Left cardiac atrium (tissue), 4 donors: ENCODE data around the gene ACTR1A. TPM values are rescaled to one million over a fixed set of nuclear protein-coding genes. Genes with fewer than 3 reads are reported as not detected.

ENCODE experiments used
- ATAC-seq, 2 donors: fragments of 200-7000 bp; cut with Tn5 transposase; one replicate each; pipeline ENCODE4 v1.9.1; 2020; ENCODE audit warnings: mild to moderate bottlenecking in 2 of 2, moderate library complexity in 2 of 2
- DNase-seq: peaks from one replicate; pipeline ENCODE4 v3.0.0-alpha.2; 2020
- intact Hi-C, 2 donors: fragments of 100-400 bp; cut with DNase I; formaldehyde crosslinking; loops; one replicate each; pipeline versions ENCODE4 v1.14.1 to v1.15.1; 2022 to 2023
- microRNA-seq, 2 donors: library from miRNA; unstranded; fragments of <30 nt; microRNA quantifications; one replicate each; pipeline ENCODE4 v1.2.0, GENCODE V29; 2020
- total RNA-seq, 2 donors: library from RNA; stranded (reverse); fragmentation: NEBNext Ultra II Directional; extraction: Animal tissue kit (Norgen Biotek cat#: 25700); gene quantifications; one replicate each; pipeline ENCODE4 v1.2.1, GENCODE V29; 2021
- donor health status: DM: no; HTN: yes; CAD: no.
- donor health status: DM: no; HTN: yes; CAD: no; lungs with severe emphysema.
- donor health status: DM: yes; HTN: yes; CAD: no.
- donor health status: Dilated cardiomyopathy.

Gene ACTR1A
- total RNA-seq, 2 donors from 2014 or later = 89.2 to 101 TPM

DNA sequence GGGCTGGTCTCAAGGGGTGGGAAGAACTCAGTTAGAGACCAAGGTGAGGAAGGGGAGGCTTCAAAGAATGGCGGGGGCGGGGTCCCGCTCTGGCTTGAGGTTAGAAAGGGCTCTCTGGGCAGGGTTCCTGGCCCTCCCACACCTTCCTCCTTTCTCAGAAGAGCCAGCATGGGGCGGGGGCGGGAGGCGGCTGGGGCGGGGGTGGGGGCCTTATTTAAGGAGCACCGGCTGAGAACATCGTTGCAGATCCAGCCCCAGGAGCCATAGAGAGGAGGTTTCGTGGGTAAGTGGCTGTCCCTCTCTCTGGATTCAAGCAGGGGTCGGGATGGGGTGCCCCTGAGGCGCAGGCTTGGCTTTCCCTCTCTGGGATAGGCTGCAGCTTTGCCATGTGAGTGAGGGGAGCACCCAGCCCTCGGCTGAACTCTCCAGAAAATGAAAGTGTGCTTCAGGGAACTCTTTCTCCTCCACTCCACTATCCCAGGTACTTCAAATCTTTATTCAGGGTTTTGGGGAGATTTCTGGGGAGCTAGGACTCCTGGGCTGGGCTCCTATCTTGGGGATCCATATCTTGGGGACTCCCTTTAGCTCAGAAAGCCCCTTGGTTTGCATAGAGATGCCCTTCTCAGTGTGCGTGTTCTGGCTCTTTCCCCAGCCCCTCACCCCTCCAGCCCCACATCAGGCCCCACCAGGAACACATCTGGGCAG lies 66.8 kb downstream of the ACTR1A start:
- ATAC-seq (peak in 1 of 2 donors; percentile 3), DNase-seq (peak; percentile 53)
- intact Hi-C loops = no loop called here

GRCh38 chr10:102435133-102435497 lies 67.4 kb downstream of the ACTR1A start:
- intact Hi-C loops = no loop called here
- no peak for ATAC-seq

DNA sequence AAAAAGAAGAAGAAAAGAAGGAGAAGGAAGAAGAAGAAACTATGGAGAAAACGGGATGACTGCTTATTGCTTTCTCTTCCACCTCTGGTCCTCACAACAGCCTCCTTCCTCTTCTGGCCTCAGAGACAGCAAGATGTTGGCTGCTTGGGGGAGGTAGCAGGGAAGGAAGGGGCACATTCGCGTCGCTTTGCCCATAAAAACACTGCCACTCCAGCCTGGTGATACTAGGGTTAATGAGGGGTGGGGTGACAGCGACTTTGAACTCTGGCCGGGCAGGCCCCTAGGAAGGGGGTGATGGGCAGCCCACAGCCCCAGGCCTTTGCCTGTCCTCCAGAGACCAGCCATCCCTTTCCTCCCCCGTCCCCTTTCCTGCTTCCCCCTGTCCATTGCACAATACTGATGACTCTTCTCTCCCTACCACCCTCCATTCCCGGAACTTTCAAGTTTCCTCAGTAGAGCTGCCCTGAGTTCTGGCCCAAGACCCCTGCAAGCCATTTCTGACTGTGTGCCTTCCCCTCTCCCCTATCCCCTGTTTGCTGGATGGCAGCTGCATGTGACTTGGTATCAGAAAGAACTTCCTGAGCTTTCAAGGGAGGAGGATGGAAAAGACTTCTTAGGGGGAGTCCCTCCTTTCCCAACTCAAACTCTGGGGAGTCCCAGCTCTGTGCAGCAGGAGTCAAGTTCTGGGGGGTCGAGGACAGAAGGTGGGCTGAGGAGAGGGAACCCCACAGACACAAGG lies 67.9 kb downstream of the ACTR1A start:
- intact Hi-C loops = no loop called here
- peak in 1 of 2 donors; percentile 26 for ATAC-seq

More at GRCh38 chr10:102435133-102435497, 67.4 kb downstream of the ACTR1A start:
- no peak for DNase-seq

DNA sequence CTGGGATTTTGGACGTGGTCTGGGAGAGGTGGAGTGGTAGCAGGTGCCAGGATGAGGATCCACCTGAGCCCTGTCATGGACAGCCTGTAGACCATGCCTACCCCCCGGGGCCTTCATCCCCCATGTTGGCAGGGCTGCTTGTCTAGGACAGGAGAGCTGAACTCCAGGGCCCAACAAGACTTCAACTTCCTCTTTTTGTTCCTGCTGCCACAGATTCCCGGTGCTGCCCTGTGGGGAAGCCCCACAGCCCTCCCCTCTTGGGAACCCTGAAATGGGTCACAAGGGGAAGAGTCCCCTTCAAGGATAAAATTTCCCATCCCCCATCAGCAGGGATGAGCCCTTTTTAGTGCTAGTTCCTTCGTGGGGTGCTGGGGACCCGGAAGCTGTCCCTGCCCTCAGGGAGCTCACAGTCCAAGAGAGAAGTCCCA lies 68.9 kb downstream of the ACTR1A start:
- DNase-seq = no peak
- ATAC-seq = no peak
- intact Hi-C loops = no loop called here

More for the DNA sequence above, 67.9 kb downstream of the ACTR1A start:
- no peak for DNase-seq

- intact Hi-C loops = no loop called here
Observed at GRCh38 chr10:102432162-102432950, 70.2 kb downstream of the ACTR1A start, which contains the start of gene CUEDC2. CUEDC2 (minus strand) TSS chr10:102432574; CDS start chr10:102425188, 7,386 bp downstream.

DNA sequence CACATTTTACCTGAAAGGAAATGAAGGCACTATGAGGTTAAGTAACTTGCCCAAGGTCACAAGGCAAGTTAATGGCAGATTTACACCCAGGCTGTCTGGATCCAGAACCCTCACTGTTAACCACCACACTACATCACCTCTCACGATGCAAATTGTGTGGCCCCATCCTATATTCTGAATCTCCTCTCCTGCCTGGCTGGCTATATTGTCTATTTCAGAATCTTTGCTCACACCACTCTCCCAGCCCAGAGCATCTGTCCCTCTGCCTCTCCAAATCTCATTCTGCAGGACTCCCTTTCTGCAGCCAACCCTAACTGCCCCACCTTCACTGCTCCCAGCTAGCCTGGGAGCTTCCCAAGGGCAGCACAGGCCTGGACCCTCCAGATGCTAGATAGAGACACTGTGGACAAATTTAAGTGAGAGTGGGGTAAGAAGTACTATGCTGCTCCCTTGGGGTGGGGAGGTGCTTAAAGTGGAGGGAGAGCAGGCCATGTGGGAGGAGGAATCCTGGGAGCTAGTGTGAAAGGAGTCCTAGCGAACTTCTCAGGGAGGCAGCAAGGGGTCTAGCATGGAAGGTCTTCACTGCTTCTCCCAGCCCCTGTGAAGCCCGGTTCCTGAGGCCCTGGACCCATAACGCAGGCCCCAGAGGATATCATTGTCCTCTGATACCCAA lies 70.9 kb downstream of the ACTR1A start:
- intact Hi-C loops = no loop called here

More at GRCh38 chr10:102432162-102432950, 70.2 kb downstream of the ACTR1A start, which contains the start of gene CUEDC2:
- peak; percentile 96 for DNase-seq
- peak; percentile 95 to 97 for ATAC-seq

DNA sequence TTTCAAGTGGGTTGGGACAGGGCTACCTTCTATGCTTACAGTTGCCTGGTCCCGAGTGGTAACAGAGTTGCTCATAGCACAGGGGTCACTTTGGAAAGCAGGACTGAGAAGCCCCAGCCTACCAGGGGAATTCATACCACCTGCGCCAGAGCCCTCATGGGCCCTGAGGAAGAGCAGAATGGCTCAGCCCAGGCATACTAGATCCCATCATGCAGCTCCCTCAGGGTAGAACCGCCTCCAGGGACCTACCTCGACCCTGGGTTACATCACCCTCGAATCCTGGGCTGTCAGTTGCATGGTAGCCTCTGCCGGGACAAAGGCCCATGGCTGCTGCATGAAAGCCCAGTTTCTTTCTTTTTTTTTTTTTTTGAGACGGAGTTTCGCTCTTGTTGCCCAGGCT lies 73.0 kb downstream of the ACTR1A start:
- intact Hi-C loops = no loop called here

More for the DNA sequence above, 70.9 kb downstream of the ACTR1A start:
- DNase-seq = no peak
- peak; percentile 3 to 23 for ATAC-seq

More for the DNA sequence above, 73.0 kb downstream of the ACTR1A start:
- DNase-seq (no peak), ATAC-seq (no peak)

Small RNAs within 50 kb of the gene (microRNA-seq; reads per million reads assigned to microRNA genes)
- 1,228 to 1,710 reads per million in 2 donors for gene MIR146B

Other genes starting within 250 kb of the ACTR1A start
- gene NFKB2, start 107.0 kb downstream of the ACTR1A start, total RNA-seq = 10 to 100 TPM; 16.1 to 24.9 TPM
- 1 to 10 TPM; 2.3 to 3.4 TPM for gene PSD, start 83.9 kb downstream of the ACTR1A start, total RNA-seq
- 10 to 100 TPM; 13.1 to 14.0 TPM for gene FBXL15, start 81.9 kb downstream of the ACTR1A start, total RNA-seq
- gene CUEDC2, start 70.1 kb downstream of the ACTR1A start, total RNA-seq = 10 to 100 TPM; 61.8 to 66.3 TPM
- not detected for gene C10orf95, start 51.2 kb downstream of the ACTR1A start, total RNA-seq
- 1 to 10 TPM; 6.6 to 9.2 TPM for gene SUFU, start 1.3 kb upstream of the ACTR1A start, total RNA-seq
- 100 to 1,000 TPM; 104 to 108 TPM for gene TRIM8, start 141.8 kb upstream of the ACTR1A start, total RNA-seq
- 10 to 100 TPM; 12.0 to 12.4 TPM for gene ARL3, start 211.7 kb upstream of the ACTR1A start, total RNA-seq
- gene SFXN2, start 211.9 kb upstream of the ACTR1A start, total RNA-seq = 1 to 10 TPM; 3.2 to 4.0 TPM
- 10 to 100 TPM; 30.6 to 41.1 TPM for gene WBP1L, start 241.2 kb upstream of the ACTR1A start, total RNA-seq